GM23338 (cell line): ENCODE data around the gene B4GALT5.

Source experiments
- CREB1 ChIP-seq: fragments of 250-450 bp; sonication (Bioruptor Pico); IDR thresholded peaks from 2 replicates; pipeline ENCODE4 v1.5.0; 2020; ENCODE audit warnings: low read depth, mild to moderate bottlenecking, moderate library complexity
- CTCF ChIP-seq, 2 experiments: fragments of 200-600 bp in 1 of 2; sonication (generic) in 1 of 2; conservative IDR thresholded peaks; 2 replicates each; pipeline versions ENCODE4 v1.5.1 to v1.6.1; 2016 to 2017; ENCODE audit warnings: antibody characterized with exemption in 2 of 2, low read depth in 2 of 2, mild to moderate bottlenecking in 2 of 2, moderate library complexity in 1 of 2
- ETS1 ChIP-seq: IDR thresholded peaks from 2 replicates; pipeline ENCODE4 v1.6.1; 2016; ENCODE audit warnings: antibody characterized with exemption
- EZH2 ChIP-seq: fragments of 200-600 bp; sonication (generic); IDR thresholded peaks from one replicate; pipeline ENCODE4 v1.8.0; 2017; ENCODE audit warnings: antibody characterized with exemption, mild to moderate bottlenecking, low read depth; ENCODE audit not compliant: unreplicated experiment
- EZH2phosphoT487 ChIP-seq: fragments of 200-600 bp; sonication (generic); IDR thresholded peaks from one replicate; pipeline ENCODE4 v1.8.1; 2018; ENCODE audit warnings: antibody characterized with exemption; ENCODE audit not compliant: unreplicated experiment
- JUNB ChIP-seq: IDR thresholded peaks from one replicate; pipeline ENCODE4 v1.6.1; 2016; ENCODE audit warnings: antibody characterized with exemption; ENCODE audit not compliant: unreplicated experiment
- NANOG ChIP-seq: IDR thresholded peaks from 2 replicates; pipeline ENCODE4 v1.6.1; 2016; ENCODE audit warnings: antibody characterized with exemption, borderline replicate concordance
- POLR2AphosphoS5 ChIP-seq: IDR thresholded peaks from 2 replicates; pipeline ENCODE4 v1.6.1; 2016; ENCODE audit warnings: antibody characterized with exemption, low read depth
- REST ChIP-seq: IDR thresholded peaks from one replicate; pipeline ENCODE4 v1.6.1; 2018; ENCODE audit warnings: antibody characterized with exemption; ENCODE audit not compliant: unreplicated experiment
- STAT1 ChIP-seq: IDR thresholded peaks from one replicate; pipeline ENCODE4 v1.6.1; 2016; ENCODE audit warnings: antibody characterized with exemption; ENCODE audit not compliant: unreplicated experiment
- ZNF114 ChIP-seq: fragments of 250-450 bp; sonication (Bioruptor Pico); IDR thresholded peaks from 2 replicates; pipeline ENCODE4 v1.5.0; 2020; ENCODE audit warnings: mild to moderate bottlenecking, moderate library complexity
- ZNF331 ChIP-seq: fragments of 250-450 bp; sonication (Bioruptor Pico); IDR thresholded peaks from 2 replicates; pipeline ENCODE4 v1.5.0; 2020; ENCODE audit warnings: low read depth, mild to moderate bottlenecking, moderate library complexity
- ZNF462 ChIP-seq: fragments of 250-450 bp; sonication (Bioruptor Pico); IDR thresholded peaks from 2 replicates; pipeline ENCODE4 v1.5.0; 2020; ENCODE audit warnings: mild to moderate bottlenecking, moderate library complexity

- TF ChIP-seq CTCF (conservative IDR thresholded peaks at IDR 0.05; ENCODE audit: low read depth in 2 of 2) (no peak), EZH2 (no peak), STAT1 (no peak), CREB1 (CRISPR knock-in tag) (no peak), POLR2AphosphoS5 (no peak), ETS1 (no peak), EZH2phosphoT487 (no peak), ZNF331 (CRISPR knock-in tag) (no peak), REST (no peak), ZNF114 (CRISPR knock-in tag) (no peak), NANOG (no peak), JUNB (no peak), ZNF462 (CRISPR knock-in tag) (no peak)
Observed at GRCh38 chr20:49682798-49683197, 30.9 kb downstream of the B4GALT5 start.
